Hepatocyte (in vitro differentiated cells): ENCODE results near the gene HS1BP3.

Experiments
- CTCF ChIP-seq: fragments of 200-600 bp; sonication (generic); IDR thresholded peaks from 2 replicates; pipeline ENCODE4 v1.5.1; 2016; ENCODE audit warnings: antibody characterized with exemption, mild to moderate bottlenecking; ENCODE audit not compliant: poor library complexity
- EZH2 ChIP-seq: fragments of 200-600 bp; sonication (generic); IDR thresholded peaks from 2 replicates; pipeline ENCODE4 v1.6.1; 2016; ENCODE audit warnings: antibody characterized with exemption, mild to moderate bottlenecking, borderline replicate concordance

- TF ChIP-seq EZH2, result no peak
- TF ChIP-seq CTCF, result no peak
Observed at GRCh38 chr2:20622296-20622686, 28.6 kb downstream of the HS1BP3 start.
